GM23248 (cell line): ENCODE results near the gene ZNF716.
"Not testable (repeated sequence)": the region's sequence is repeated elsewhere in the genome, so short reads cannot be mapped to it uniquely, and the experiment has no call there.

Experiments used
- EZH2 ChIP-seq: fragments of 200-600 bp; sonication (generic); IDR thresholded peaks from 2 replicates; pipeline ENCODE4 v1.6.1; 2018; ENCODE audit warnings: antibody characterized with exemption, mild to moderate bottlenecking; ENCODE audit not compliant: insufficient read depth, poor library complexity, severe bottlenecking
- EZH2phosphoT487 ChIP-seq: fragments of 200-600 bp; sonication (generic); IDR thresholded peaks from 2 replicates; pipeline ENCODE4 v1.6.1; 2018; ENCODE audit warnings: antibody characterized with exemption, moderate library complexity, mild to moderate bottlenecking, low read depth; ENCODE audit not compliant: insufficient read depth

GRCh38 chr7:57485022-57485421 is 35.0 kb downstream of the ZNF716 start:
- TF ChIP-seq EZH2, EZH2phosphoT487: not testable (repeated sequence)
